ENCODE results near the gene ABHD17C.

DNA sequence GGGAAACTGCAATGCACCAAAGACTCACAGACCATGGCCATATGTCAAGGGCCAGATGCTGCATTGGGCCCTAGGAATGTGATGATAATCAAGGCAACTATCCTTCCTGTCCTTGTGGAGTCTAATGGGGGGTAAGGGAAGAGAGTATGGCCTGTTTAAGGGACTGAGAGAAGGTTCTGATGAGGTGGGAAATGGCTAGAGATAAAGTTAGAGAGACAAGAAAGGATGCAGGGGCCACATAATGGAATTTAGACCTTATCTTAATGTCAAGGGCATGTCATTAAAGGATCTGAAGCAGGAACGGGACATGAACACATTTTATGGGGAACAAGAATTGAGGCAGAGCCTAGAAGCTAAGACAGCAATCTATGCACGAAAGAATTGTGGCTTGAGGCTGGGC is 30.0 kb upstream of the ABHD17C start:
- TF ChIP-seq CTCF (IDR thresholded peaks at IDR 0.05; ENCODE audit: poor library complexity) (no peak), EZH2 (IDR thresholded peaks at IDR 0.05; ENCODE audit: borderline replicate concordance) (no peak), EZH2phosphoT487 (IDR thresholded peaks at IDR 0.05; ENCODE audit: low read depth, severe bottlenecking, unreplicated experiment) (no peak)
